ENCODE results near the gene LYSET.
"Not testable (repeated sequence)": the region's sequence is repeated elsewhere in the genome, so short reads cannot be mapped to it uniquely, and the experiment has no call there.

Gene LYSET

GRCh38 chr14:93158349-93158748 lies 26.8 kb upstream of the LYSET start:
- not testable (repeated sequence) for H3K9me3 ChIP-seq (replicated peaks in 1 of 2; ENCODE audit: control insufficient read depth in 2 of 2, insufficient read depth in 1 of 2, low read depth in 1 of 2, low read length in 2 of 2); H4K91ac ChIP-seq (ENCODE audit: low read depth, low read length, poor library complexity); H3K4me1 ChIP-seq (ENCODE audit: control insufficient read depth in 2 of 2, insufficient read depth in 1 of 2, low read depth in 1 of 2, low read length in 2 of 2); H3K27ac ChIP-seq (replicated peaks; ENCODE audit: low read length); H2BK15ac ChIP-seq (ENCODE audit: low read length); H3K4me3 ChIP-seq (ENCODE audit: low read length in 2 of 2); DNase-seq (ENCODE audit: low spot score); H2AK5ac ChIP-seq (ENCODE audit: low read depth, low read length); H2BK5ac ChIP-seq (ENCODE audit: low read length); H3K14ac ChIP-seq (ENCODE audit: low read length); H3K36me3 ChIP-seq (replicated peaks in 1 of 2; ENCODE audit: control insufficient read depth in 2 of 2, insufficient read depth in 2 of 2, low read length in 2 of 2); H3K79me1 ChIP-seq (ENCODE audit: low read depth, low read length); H3K23ac ChIP-seq (ENCODE audit: low read depth, low read length, poor library complexity); H3K18ac ChIP-seq (ENCODE audit: low read length); H3K4me2 ChIP-seq (ENCODE audit: insufficient read depth, low read length, poor library complexity, severe bottlenecking); H3K27me3 ChIP-seq (ENCODE audit: control insufficient read depth in 3 of 3, insufficient read depth in 3 of 3, low read depth in 1 of 3, low read length in 3 of 3); H2BK12ac ChIP-seq (ENCODE audit: low read length); H3K4ac ChIP-seq (ENCODE audit: low read length); H3K9ac ChIP-seq (ENCODE audit: low read depth, low read length, poor library complexity); H4K8ac ChIP-seq (ENCODE audit: low read depth, low read length); H2BK120ac ChIP-seq (ENCODE audit: low read depth, low read length); H2AFZ ChIP-seq (ENCODE audit: low read length)
- no CpG with 5 or more reads among the region's 7 CpGs for WGBS, 2 donors (ENCODE audit: extremely low coverage in 2 of 2, insufficient read length in 2 of 2, insufficient replicate concordance in 1 of 2)

- not testable (repeated sequence) for H3K18ac ChIP-seq (ENCODE audit: low read length); H3K9me3 ChIP-seq (replicated peaks in 1 of 2; ENCODE audit: control insufficient read depth in 2 of 2, insufficient read depth in 1 of 2, low read depth in 1 of 2, low read length in 2 of 2); H2BK120ac ChIP-seq (ENCODE audit: low read depth, low read length); H4K91ac ChIP-seq (ENCODE audit: low read depth, low read length, poor library complexity); DNase-seq (ENCODE audit: low spot score); H3K4ac ChIP-seq (ENCODE audit: low read length); H3K27ac ChIP-seq (replicated peaks; ENCODE audit: low read length); H3K36me3 ChIP-seq (replicated peaks in 1 of 2; ENCODE audit: control insufficient read depth in 2 of 2, insufficient read depth in 2 of 2, low read length in 2 of 2); H3K4me2 ChIP-seq (ENCODE audit: insufficient read depth, low read length, poor library complexity, severe bottlenecking); H3K27me3 ChIP-seq (ENCODE audit: control insufficient read depth in 3 of 3, insufficient read depth in 3 of 3, low read depth in 1 of 3, low read length in 3 of 3); H3K23ac ChIP-seq (ENCODE audit: low read depth, low read length, poor library complexity); H3K4me1 ChIP-seq (ENCODE audit: control insufficient read depth in 2 of 2, insufficient read depth in 1 of 2, low read depth in 1 of 2, low read length in 2 of 2); H3K14ac ChIP-seq (ENCODE audit: low read length); H2AFZ ChIP-seq (ENCODE audit: low read length); H3K79me1 ChIP-seq (ENCODE audit: low read depth, low read length); H2BK12ac ChIP-seq (ENCODE audit: low read length); H2BK15ac ChIP-seq (ENCODE audit: low read length); H3K4me3 ChIP-seq (ENCODE audit: low read length in 2 of 2); H4K8ac ChIP-seq (ENCODE audit: low read depth, low read length); H3K9ac ChIP-seq (ENCODE audit: low read depth, low read length, poor library complexity); H2AK5ac ChIP-seq (ENCODE audit: low read depth, low read length); H2BK5ac ChIP-seq (ENCODE audit: low read length)
- WGBS, 2 donors (ENCODE audit: extremely low coverage in 2 of 2, insufficient read length in 2 of 2, insufficient replicate concordance in 1 of 2), result no CpG with 5 or more reads among the region's 5 CpGs
These were observed 25.3 kb upstream of the LYSET start for GRCh38 chr14:93159625-93160352.

- H3K27me3 ChIP-seq (ENCODE audit: control insufficient read depth in 3 of 3, insufficient read depth in 3 of 3, low read depth in 1 of 3, low read length in 3 of 3), result no peaks in the 10 kb centered on the region
- no peak overlapping the region for H2AK5ac ChIP-seq (ENCODE audit: low read depth, low read length)
- H2BK120ac ChIP-seq (ENCODE audit: low read depth, low read length), result no peak overlapping the region
- no CpG with 5 or more reads among the region's 4 CpGs for WGBS, 2 donors (ENCODE audit: extremely low coverage in 2 of 2, insufficient read length in 2 of 2, insufficient replicate concordance in 1 of 2)
- H2BK15ac ChIP-seq (ENCODE audit: low read length), result no peak overlapping the region
- no peak overlapping the region for H3K4ac ChIP-seq (ENCODE audit: low read length)
- H3K36me3 ChIP-seq (replicated peaks in 1 of 2; ENCODE audit: control insufficient read depth in 2 of 2, insufficient read depth in 2 of 2, low read length in 2 of 2), result no peaks in the 10 kb centered on the region
- no peak for DNase-seq (ENCODE audit: low spot score)
- no peak overlapping the region for H2BK5ac ChIP-seq (ENCODE audit: low read length)
- no peaks in the 10 kb centered on the region for H3K79me1 ChIP-seq (ENCODE audit: low read depth, low read length)
- H2BK12ac ChIP-seq (ENCODE audit: low read length), result no peak overlapping the region
- H3K14ac ChIP-seq (ENCODE audit: low read length), result no peak overlapping the region
- no peak overlapping the region for H4K91ac ChIP-seq (ENCODE audit: low read depth, low read length, poor library complexity)
- H3K9me3 ChIP-seq (replicated peaks in 1 of 2; ENCODE audit: control insufficient read depth in 2 of 2, insufficient read depth in 1 of 2, low read depth in 1 of 2, low read length in 2 of 2), result no peaks in the 10 kb centered on the region
- H3K9ac ChIP-seq (ENCODE audit: low read depth, low read length, poor library complexity), result no peak overlapping the region
- no peaks in the 10 kb centered on the region for H3K4me1 ChIP-seq (ENCODE audit: control insufficient read depth in 2 of 2, insufficient read depth in 1 of 2, low read depth in 1 of 2, low read length in 2 of 2)
- no peak overlapping the region for H3K18ac ChIP-seq (ENCODE audit: low read length)
- no peak overlapping the region for H2AFZ ChIP-seq (ENCODE audit: low read length)
- no peak overlapping the region for H4K8ac ChIP-seq (ENCODE audit: low read depth, low read length)
- H3K4me3 ChIP-seq (ENCODE audit: low read length in 2 of 2), result no peak overlapping the region
- no peak overlapping the region for H3K23ac ChIP-seq (ENCODE audit: low read depth, low read length, poor library complexity)
- H3K27ac ChIP-seq (replicated peaks; ENCODE audit: low read length), result no peak overlapping the region
- no peak overlapping the region for H3K4me2 ChIP-seq (ENCODE audit: insufficient read depth, low read length, poor library complexity, severe bottlenecking)
These were observed 24.7 kb upstream of the LYSET start for GRCh38 chr14:93160353-93160801.

- no CpG with 5 or more reads among the region's 4 CpGs for WGBS, 2 donors (ENCODE audit: extremely low coverage in 2 of 2, insufficient read length in 2 of 2, insufficient replicate concordance in 1 of 2)
- DNase-seq (ENCODE audit: low spot score), result no peak
- Histone ChIP-seq H3K23ac (ENCODE audit: low read depth, low read length, poor library complexity) (no peak overlapping the region), H3K9me3 (replicated peaks in 1 of 2; ENCODE audit: control insufficient read depth in 2 of 2, insufficient read depth in 1 of 2, low read depth in 1 of 2, low read length in 2 of 2) (peaks cover 0 to 6% of the 10 kb centered on the region in 2 donors), H2BK12ac (ENCODE audit: low read length) (no peak overlapping the region), H3K4me3 (ENCODE audit: low read length in 2 of 2) (no peak overlapping the region), H4K91ac (ENCODE audit: low read depth, low read length, poor library complexity) (no peak overlapping the region), H3K27ac (replicated peaks; ENCODE audit: low read length) (no peak overlapping the region), H2BK15ac (ENCODE audit: low read length) (no peak overlapping the region), H3K4ac (ENCODE audit: low read length) (no peak overlapping the region), H3K36me3 (replicated peaks in 1 of 2; ENCODE audit: control insufficient read depth in 2 of 2, insufficient read depth in 2 of 2, low read length in 2 of 2) (no peaks in the 10 kb centered on the region), H3K79me1 (ENCODE audit: low read depth, low read length) (no peaks in the 10 kb centered on the region), H3K4me2 (ENCODE audit: insufficient read depth, low read length, poor library complexity, severe bottlenecking) (no peak overlapping the region), H2AFZ (ENCODE audit: low read length) (peak overlapping the region; percentile 45), H3K18ac (ENCODE audit: low read length) (no peak overlapping the region), H3K4me1 (ENCODE audit: control insufficient read depth in 2 of 2, insufficient read depth in 1 of 2, low read depth in 1 of 2, low read length in 2 of 2) (no peaks in the 10 kb centered on the region), H3K9ac (ENCODE audit: low read depth, low read length, poor library complexity) (no peak overlapping the region), H2BK120ac (ENCODE audit: low read depth, low read length) (no peak overlapping the region), H2BK5ac (ENCODE audit: low read length) (no peak overlapping the region), H3K14ac (ENCODE audit: low read length) (no peak overlapping the region), H4K8ac (ENCODE audit: low read depth, low read length) (no peak overlapping the region), H2AK5ac (ENCODE audit: low read depth, low read length) (no peak overlapping the region), H3K27me3 (ENCODE audit: control insufficient read depth in 3 of 3, insufficient read depth in 3 of 3, low read depth in 1 of 3, low read length in 3 of 3) (no peaks in the 10 kb centered on the region)
These were observed 23.6 kb upstream of the LYSET start for GRCh38 chr14:93161411-93161940.

Data from neuronal stem cell (in vitro differentiated cells).